ENCODE measurements around the gene SPI1. TPM values are rescaled to one million over a fixed set of nuclear protein-coding genes. Genes with fewer than 3 reads are reported as not detected.

Gene SPI1
- total RNA-seq, 1 donor from 2014 or later = not detected

- no peaks in the 10 kb centered on the region for H3K9me3 Mint-ChIP-seq (ENCODE audit: low read depth)
- TF ChIP-seq CTCF (IDR thresholded peaks at IDR 0.05; ENCODE audit: unreplicated experiment) = no peak
- H3K36me3 Mint-ChIP-seq (ENCODE audit: insufficient read depth) = no peaks in the 10 kb centered on the region
- no peak overlapping the region for H3K4me3 Mint-ChIP-seq (ENCODE audit: low read depth)
- H3K27ac Mint-ChIP-seq = no peak overlapping the region
- H3K27me3 Mint-ChIP-seq = no peaks in the 10 kb centered on the region
- DNase-seq (ENCODE audit: low spot score, unreplicated experiment) = no peak
- no peaks in the 10 kb centered on the region for H3K4me1 Mint-ChIP-seq (ENCODE audit: low read depth)
These were observed 2.7 kb downstream of the SPI1 start for GRCh38 chr11:47375546-47376085.

- DNase-seq (ENCODE audit: low spot score, unreplicated experiment) = no peak
- TF ChIP-seq CTCF (IDR thresholded peaks at IDR 0.05; ENCODE audit: unreplicated experiment) = no peak
- no peaks in the 10 kb centered on the region for H3K36me3 Mint-ChIP-seq (ENCODE audit: insufficient read depth)
- H3K27me3 Mint-ChIP-seq = no peaks in the 10 kb centered on the region
- H3K9me3 Mint-ChIP-seq (ENCODE audit: low read depth) = no peaks in the 10 kb centered on the region
- no peak overlapping the region for H3K4me3 Mint-ChIP-seq (ENCODE audit: low read depth)
- H3K4me1 Mint-ChIP-seq (ENCODE audit: low read depth) = no peaks in the 10 kb centered on the region
- no peak overlapping the region for H3K27ac Mint-ChIP-seq
These were observed 3.3 kb downstream of the SPI1 start for GRCh38 chr11:47375020-47375419.

GRCh38 chr11:47374720-47375019 lies 3.7 kb downstream of the SPI1 start:
- Mint-ChIP-seq H3K4me1 (ENCODE audit: low read depth) (no peaks in the 10 kb centered on the region), H3K36me3 (ENCODE audit: insufficient read depth) (no peaks in the 10 kb centered on the region), H3K4me3 (ENCODE audit: low read depth) (no peak overlapping the region), H3K27me3 (peaks cover 2% of the 10 kb centered on the region), H3K9me3 (ENCODE audit: low read depth) (no peaks in the 10 kb centered on the region), H3K27ac (no peak overlapping the region)
- DNase-seq (ENCODE audit: low spot score, unreplicated experiment) = no peak
- TF ChIP-seq CTCF (IDR thresholded peaks at IDR 0.05; ENCODE audit: unreplicated experiment) = no peak

GRCh38 chr11:47373876-47374719 lies 4.2 kb downstream of the SPI1 start:
- H3K27me3 Mint-ChIP-seq = peaks cover 6% of the 10 kb centered on the region
- DNase-seq (ENCODE audit: low spot score, unreplicated experiment) = peak; percentile 79
- no peaks in the 10 kb centered on the region for H3K36me3 Mint-ChIP-seq (ENCODE audit: insufficient read depth)
- H3K9me3 Mint-ChIP-seq (ENCODE audit: low read depth) = no peaks in the 10 kb centered on the region
- H3K4me3 Mint-ChIP-seq (ENCODE audit: low read depth) = no peak overlapping the region
- no peaks in the 10 kb centered on the region for H3K4me1 Mint-ChIP-seq (ENCODE audit: low read depth)
- H3K27ac Mint-ChIP-seq = no peak overlapping the region
- peak; percentile 99 for TF ChIP-seq CTCF (IDR thresholded peaks at IDR 0.05; ENCODE audit: unreplicated experiment)

GRCh38 chr11:47372422-47372821 lies 5.9 kb downstream of the SPI1 start:
- Mint-ChIP-seq H3K27ac (no peak overlapping the region), H3K36me3 (ENCODE audit: insufficient read depth) (no peaks in the 10 kb centered on the region), H3K4me3 (ENCODE audit: low read depth) (no peak overlapping the region), H3K4me1 (ENCODE audit: low read depth) (no peaks in the 10 kb centered on the region), H3K27me3 (peaks cover 9% of the 10 kb centered on the region), H3K9me3 (ENCODE audit: low read depth) (no peaks in the 10 kb centered on the region)
- no peak for TF ChIP-seq CTCF (IDR thresholded peaks at IDR 0.05; ENCODE audit: unreplicated experiment)
- no peak for DNase-seq (ENCODE audit: low spot score, unreplicated experiment)
